GM23338 (cell line): Measurements from ENCODE around the gene PKD1. TPM values are rescaled to one million over a fixed set of nuclear protein-coding genes. Genes with fewer than 3 reads are reported as not detected.
"Not testable (repeated sequence)": the region's sequence is repeated elsewhere in the genome, so short reads cannot be mapped to it uniquely, and the experiment has no call there.

Source experiments
- ATAC-seq: fragments of 200-7000 bp; cut with Tn5 transposase; 3 replicates; pipeline ENCODE4 v1.9.1; 2020
- DNase-seq: peaks from one replicate; pipeline ENCODE4 v3.0.0-alpha.2; 2015; ENCODE audit warnings: low spot score
- H2AFZ ChIP-seq: fragments of 200-600 bp; sonication (generic); 2 replicates; pipeline ENCODE4 v1.8.0; 2016; ENCODE audit warnings: antibody characterized with exemption, mild to moderate bottlenecking, moderate library complexity
- H3F3A ChIP-seq: fragments of 200-600 bp; sonication (generic); replicated peaks from 2 replicates; pipeline ENCODE4 v1.8.0; 2017; ENCODE audit warnings: antibody characterized with exemption, mixed run types, low read depth
- H3K27ac ChIP-seq: fragments of 200-600 bp; sonication (generic); 2 replicates; pipeline ENCODE4 v1.6.1; 2016; ENCODE audit warnings: low read depth
- H3K27me3 ChIP-seq: fragments of 200-600 bp; sonication (generic); 2 replicates; pipeline ENCODE4 v1.8.0; 2016; ENCODE audit warnings: mild to moderate bottlenecking, mixed run types, moderate library complexity; ENCODE audit not compliant: insufficient read depth
- H3K36me3 ChIP-seq: fragments of 200-600 bp; sonication (generic); 2 replicates; pipeline ENCODE4 v1.8.0; 2016; ENCODE audit warnings: mild to moderate bottlenecking; ENCODE audit not compliant: insufficient read depth
- H3K4me1 ChIP-seq: fragments of 200-600 bp; sonication (generic); 2 replicates; pipeline ENCODE4 v1.8.0; 2016; ENCODE audit warnings: mild to moderate bottlenecking, moderate library complexity; ENCODE audit not compliant: insufficient read depth
- H3K4me2 ChIP-seq: fragments of 200-600 bp; sonication (generic); 2 replicates; pipeline ENCODE4 v1.7.1; 2017; ENCODE audit warnings: mixed run types
- H3K4me3 ChIP-seq: fragments of 200-600 bp; sonication (generic); 2 replicates; pipeline ENCODE4 v1.6.1; 2016; ENCODE audit warnings: mixed run types
- H3K79me2 ChIP-seq: fragments of 200-600 bp; sonication (generic); replicated peaks from 2 replicates; pipeline ENCODE4 v1.8.0; 2017; ENCODE audit warnings: mild to moderate bottlenecking; ENCODE audit not compliant: insufficient read depth
- H3K9me2 ChIP-seq: fragments of 200-600 bp; sonication (generic); 2 replicates; pipeline ENCODE4 v1.8.0; 2017; ENCODE audit not compliant: insufficient read depth
- H4K20me1 ChIP-seq: fragments of 200-600 bp; sonication (generic); replicated peaks from 2 replicates; pipeline ENCODE4 v1.8.0; 2017; ENCODE audit warnings: mild to moderate bottlenecking; ENCODE audit not compliant: insufficient read depth
- H3K27ac Mint-ChIP-seq: 2 replicates; pipeline ENCODE4 v1.8.0; 2020; ENCODE audit warnings: inconsistent platforms, mild to moderate bottlenecking, moderate library complexity, mixed read lengths
- H3K27me3 Mint-ChIP-seq: 3 replicates; pipeline ENCODE4 v1.8.0; 2022; ENCODE audit warnings: low read depth, mild to moderate bottlenecking, moderate library complexity, mixed read lengths, inconsistent platforms; ENCODE audit not compliant: insufficient read depth, poor library complexity
- H3K36me3 Mint-ChIP-seq: 3 replicates; pipeline ENCODE4 v1.8.0; 2021; ENCODE audit warnings: low read depth, mild to moderate bottlenecking, inconsistent platforms, moderate library complexity, mixed read lengths
- H3K4me1 Mint-ChIP-seq: 3 replicates; pipeline ENCODE4 v1.8.0; 2020; ENCODE audit warnings: mild to moderate bottlenecking, inconsistent platforms, mixed read lengths
- H3K4me3 Mint-ChIP-seq: 3 replicates; pipeline ENCODE4 v1.8.0; 2021; ENCODE audit warnings: moderate library complexity, mild to moderate bottlenecking, inconsistent platforms, mixed read lengths
- H3K9me3 Mint-ChIP-seq: 3 replicates; pipeline ENCODE4 v1.8.0; 2020; ENCODE audit warnings: moderate library complexity, mild to moderate bottlenecking, inconsistent platforms, mixed read lengths
- polyA plus RNA-seq: library from polyadenylated mRNA; unstranded; fragments of >200 nt; fragmentation: Nextera tagmentation; extraction: Ambion mirVana; gene quantifications from 2 replicates; pipeline ENCODE4 v1.2.1, GENCODE V29; 2016
- total RNA-seq: library from RNA; depleted of rRNA; stranded (reverse); fragments of >200 nt; shearing (Covaris generic); gene quantifications from 2 replicates; pipeline ENCODE4 v1.2.3, GENCODE V29; 2014

PKD1 gene
- total and polyA plus RNA-seq, 2 experiments from 2014 or later, result 21.1 to 107 TPM

- DNase-seq, H3K27ac Mint-ChIP-seq, H3K36me3 ChIP-seq, H3K4me1 Mint-ChIP-seq, ATAC-seq, H3K9me2 ChIP-seq, H3K36me3 Mint-ChIP-seq, H3K79me2 ChIP-seq, H3K27ac ChIP-seq, H2AFZ ChIP-seq, H3F3A ChIP-seq, H3K9me3 Mint-ChIP-seq, H4K20me1 ChIP-seq, H3K4me1 ChIP-seq, H3K27me3 ChIP-seq: not testable (repeated sequence)
- peak overlapping the region; percentile 70 for H3K4me3 Mint-ChIP-seq
- H3K4me2 ChIP-seq, result peak overlapping the region; percentile 69
- peak overlapping the region; percentile 55 for H3K4me3 ChIP-seq
- H3K27me3 Mint-ChIP-seq, result peaks cover 11% of the 10 kb centered on the region
Measured at GRCh38 chr16:2135071-2135470, 627 bp downstream of the PKD1 start.

- H3K27me3 ChIP-seq, H3K4me2 ChIP-seq, H3K4me1 Mint-ChIP-seq, H2AFZ ChIP-seq, H3K9me3 Mint-ChIP-seq, H3K27ac Mint-ChIP-seq, H3K4me1 ChIP-seq, H3K4me3 Mint-ChIP-seq, H3K27ac ChIP-seq, DNase-seq, H3K9me2 ChIP-seq, ATAC-seq, H3K36me3 Mint-ChIP-seq, H3F3A ChIP-seq, H3K4me3 ChIP-seq, H3K36me3 ChIP-seq, H3K79me2 ChIP-seq, H4K20me1 ChIP-seq: not testable (repeated sequence)
- H3K27me3 Mint-ChIP-seq, result peaks cover 11% of the 10 kb centered on the region
Measured at GRCh38 chr16:2133797-2134196, 1.9 kb downstream of the PKD1 start.

GRCh38 chr16:2129890-2130447 lies 5.7 kb downstream of the PKD1 start:
- not testable (repeated sequence) for H3K4me3 ChIP-seq, DNase-seq, H3K9me2 ChIP-seq, H3K36me3 Mint-ChIP-seq, H4K20me1 ChIP-seq, H3K27me3 ChIP-seq, H3K9me3 Mint-ChIP-seq, H3K4me3 Mint-ChIP-seq, H3K4me1 ChIP-seq, ATAC-seq, H3K36me3 ChIP-seq, H3K4me2 ChIP-seq, H3K27ac ChIP-seq, H3K27me3 Mint-ChIP-seq, H2AFZ ChIP-seq, H3K27ac Mint-ChIP-seq, H3F3A ChIP-seq
- H3K79me2 ChIP-seq, result peaks cover 20% of the 10 kb centered on the region
- H3K4me1 Mint-ChIP-seq, result peaks cover 22% of the 10 kb centered on the region

GRCh38 chr16:2129251-2129650 lies 6.4 kb downstream of the PKD1 start:
- H3K36me3 ChIP-seq, DNase-seq, H3K4me1 ChIP-seq, H2AFZ ChIP-seq, H3K4me3 Mint-ChIP-seq, H3K4me3 ChIP-seq, H3K27me3 ChIP-seq, H3K4me2 ChIP-seq, H3K27ac ChIP-seq, H3K27ac Mint-ChIP-seq, H4K20me1 ChIP-seq, H3K27me3 Mint-ChIP-seq, H3K9me3 Mint-ChIP-seq, H3K36me3 Mint-ChIP-seq, H3K9me2 ChIP-seq, H3F3A ChIP-seq, ATAC-seq: not testable (repeated sequence)
- H3K79me2 ChIP-seq, result peaks cover 20% of the 10 kb centered on the region
- peaks cover 24% of the 10 kb centered on the region for H3K4me1 Mint-ChIP-seq

DNA sequence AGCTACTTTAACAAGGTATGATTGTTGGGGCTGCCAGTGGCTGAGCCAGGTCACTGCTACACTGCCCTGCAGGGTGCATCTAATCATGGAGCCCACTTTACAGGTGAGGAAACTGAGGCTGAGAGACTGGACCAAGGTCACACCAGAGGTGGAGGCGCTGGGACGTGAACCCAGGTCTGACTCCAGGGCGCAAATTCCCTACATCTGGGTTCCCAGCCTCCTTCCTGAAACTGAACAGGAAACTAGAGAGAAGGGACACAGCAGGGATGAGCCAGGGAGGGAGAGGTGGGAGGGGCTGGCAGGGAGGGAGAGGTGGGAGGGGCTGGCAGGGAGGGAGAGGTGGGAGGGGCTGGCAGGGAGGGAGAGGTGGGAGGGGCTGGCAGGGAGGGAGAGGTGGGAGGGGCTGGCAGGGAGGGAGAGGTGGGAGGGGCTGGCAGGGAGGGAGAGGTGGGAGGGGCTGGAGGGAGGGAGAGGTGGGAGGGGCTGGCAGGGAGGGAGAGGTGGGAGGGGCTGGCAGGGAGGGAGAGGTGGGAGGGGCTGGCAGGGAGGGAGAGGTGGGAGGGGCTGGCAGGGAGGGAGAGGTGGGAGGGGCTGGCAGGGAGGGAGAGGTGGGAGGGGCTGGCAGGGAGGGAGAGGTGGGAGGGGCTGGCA lies 7.9 kb downstream of the PKD1 start:
- H3K27ac ChIP-seq, H4K20me1 ChIP-seq, H3K27me3 ChIP-seq, H3F3A ChIP-seq, H3K36me3 ChIP-seq, H3K9me3 Mint-ChIP-seq, H2AFZ ChIP-seq, H3K9me2 ChIP-seq, H3K4me3 Mint-ChIP-seq, H3K4me3 ChIP-seq, H3K27me3 Mint-ChIP-seq, H3K4me1 ChIP-seq, H3K36me3 Mint-ChIP-seq, H3K4me2 ChIP-seq: not testable (repeated sequence)
- ATAC-seq, result peak; percentile 8
- peak overlapping the region; percentile 82; the same call in 1 of the 2 replicates for H3K27ac Mint-ChIP-seq
- DNase-seq, result peak; percentile 73
- peaks cover 24% of the 10 kb centered on the region for H3K4me1 Mint-ChIP-seq
- peaks cover 20% of the 10 kb centered on the region for H3K79me2 ChIP-seq

DNA sequence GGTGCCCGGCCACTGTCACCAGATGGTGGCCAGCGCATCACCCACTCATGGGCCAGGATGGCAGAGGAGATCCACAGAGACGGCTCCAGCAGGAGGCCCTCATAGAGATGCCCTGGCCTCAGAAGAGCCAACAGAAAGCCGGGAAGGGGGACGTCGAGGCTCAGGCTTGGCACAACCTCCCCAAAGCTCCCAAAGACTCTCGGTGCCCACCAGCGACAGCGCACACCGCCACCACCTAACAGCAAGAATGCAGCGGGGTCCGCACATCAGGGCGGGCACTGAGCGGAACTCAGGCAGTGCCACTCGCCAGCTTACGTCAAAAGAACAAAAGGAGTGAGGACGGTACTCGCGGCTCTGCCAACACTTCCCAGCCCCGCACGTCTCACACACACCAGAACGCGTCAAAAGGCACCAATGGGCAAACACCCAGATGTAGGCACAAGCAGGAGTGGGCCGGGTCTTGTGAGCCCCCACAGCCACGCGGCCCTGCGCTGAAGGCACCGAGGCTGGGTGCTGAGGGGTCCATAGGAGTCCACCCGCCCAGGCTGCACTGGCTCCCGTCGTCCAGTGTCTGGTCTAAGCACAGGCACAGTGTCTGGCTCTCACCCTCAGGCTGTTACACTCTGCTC lies 8.7 kb downstream of the PKD1 start:
- Mint-ChIP-seq H3K4me3 (peak overlapping the region; percentile 41; the same call in 1 of the 3 replicates), H3K4me1 (peaks cover 24% of the 10 kb centered on the region), H3K27ac (peak overlapping the region; percentile 82)
- not testable (repeated sequence) for H3K27me3 Mint-ChIP-seq, H3K27ac ChIP-seq, H3K4me2 ChIP-seq, H3K9me2 ChIP-seq, H3K4me3 ChIP-seq, H3K36me3 ChIP-seq, ATAC-seq, H3K9me3 Mint-ChIP-seq, H4K20me1 ChIP-seq, H2AFZ ChIP-seq, DNase-seq, H3F3A ChIP-seq, H3K4me1 ChIP-seq, H3K36me3 Mint-ChIP-seq, H3K27me3 ChIP-seq
- H3K79me2 ChIP-seq, result peaks cover 22% of the 10 kb centered on the region
